ENCODE measurements around the gene KMT2A.

DNA sequence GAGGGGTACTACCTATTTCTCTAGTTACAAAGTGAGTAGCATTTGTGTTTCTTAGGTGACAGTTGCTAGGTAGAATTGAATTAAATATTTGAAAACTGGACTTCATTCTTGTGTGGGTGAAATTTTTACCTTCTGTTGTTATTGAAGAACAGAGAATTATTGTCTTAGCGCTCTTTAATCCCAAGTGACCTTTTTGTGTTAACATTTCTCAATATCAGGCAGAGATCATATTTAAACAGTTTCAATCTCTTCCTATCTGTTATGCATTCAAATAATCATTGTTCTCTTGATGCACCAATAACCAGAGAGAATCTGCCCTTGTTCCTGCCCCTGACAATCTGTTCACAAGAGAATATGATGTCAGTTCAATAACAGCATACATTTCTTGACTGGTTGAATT lies 14.2 kb downstream of the KMT2A start:
- TF ChIP-seq, protein P1, sequence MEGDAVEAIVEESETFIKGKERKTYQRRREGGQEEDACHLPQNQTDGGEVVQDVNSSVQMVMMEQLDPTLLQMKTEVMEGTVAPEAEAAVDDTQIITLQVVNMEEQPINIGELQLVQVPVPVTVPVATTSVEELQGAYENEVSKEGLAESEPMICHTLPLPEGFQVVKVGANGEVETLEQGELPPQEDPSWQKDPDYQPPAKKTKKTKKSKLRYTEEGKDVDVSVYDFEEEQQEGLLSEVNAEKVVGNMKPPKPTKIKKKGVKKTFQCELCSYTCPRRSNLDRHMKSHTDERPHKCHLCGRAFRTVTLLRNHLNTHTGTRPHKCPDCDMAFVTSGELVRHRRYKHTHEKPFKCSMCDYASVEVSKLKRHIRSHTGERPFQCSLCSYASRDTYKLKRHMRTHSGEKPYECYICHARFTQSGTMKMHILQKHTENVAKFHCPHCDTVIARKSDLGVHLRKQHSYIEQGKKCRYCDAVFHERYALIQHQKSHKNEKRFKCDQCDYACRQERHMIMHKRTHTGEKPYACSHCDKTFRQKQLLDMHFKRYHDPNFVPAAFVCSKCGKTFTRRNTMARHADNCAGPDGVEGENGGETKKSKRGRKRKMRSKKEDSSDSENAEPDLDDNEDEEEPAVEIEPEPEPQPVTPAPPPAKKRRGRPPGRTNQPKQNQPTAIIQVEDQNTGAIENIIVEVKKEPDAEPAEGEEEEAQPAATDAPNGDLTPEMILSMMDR (IDR thresholded peaks at IDR 0.05; ENCODE audit: extremely low read depth in 1 of 2, insufficient read depth in 1 of 2, low read depth in 1 of 2, low read length in 2 of 2) = no peak
- TF ChIP-seq JUN (IDR thresholded peaks at IDR 0.05; ENCODE audit: borderline replicate concordance, insufficient read depth, insufficient read length, low read depth) (no peak), POLR2AphosphoS5 (IDR thresholded peaks at IDR 0.05; ENCODE audit: insufficient read depth, low read depth, low read length) (no peak), EZH2 (IDR thresholded peaks at IDR 0.05; ENCODE audit: borderline replicate concordance, low read depth, low read length, severe bottlenecking) (no peak), POLR2A (IDR thresholded peaks at IDR 0.05; ENCODE audit: low read depth, low read length) (no peak), MYC (IDR thresholded peaks at IDR 0.05; ENCODE audit: low read depth, low read length) (no peak), FOS (IDR thresholded peaks at IDR 0.05; ENCODE audit: borderline replicate concordance, insufficient read depth, low read length) (no peak)
